ENCODE measurements around the gene FRMD4A. TPM values are rescaled to one million over a fixed set of nuclear protein-coding genes. Genes with fewer than 3 reads are reported as not detected.

The FRMD4A gene
- total and polyA plus RNA-seq, 2 of the 4 experiments (the other 2 are of a cell fraction) = 30.3 to 68.8 TPM

DNA sequence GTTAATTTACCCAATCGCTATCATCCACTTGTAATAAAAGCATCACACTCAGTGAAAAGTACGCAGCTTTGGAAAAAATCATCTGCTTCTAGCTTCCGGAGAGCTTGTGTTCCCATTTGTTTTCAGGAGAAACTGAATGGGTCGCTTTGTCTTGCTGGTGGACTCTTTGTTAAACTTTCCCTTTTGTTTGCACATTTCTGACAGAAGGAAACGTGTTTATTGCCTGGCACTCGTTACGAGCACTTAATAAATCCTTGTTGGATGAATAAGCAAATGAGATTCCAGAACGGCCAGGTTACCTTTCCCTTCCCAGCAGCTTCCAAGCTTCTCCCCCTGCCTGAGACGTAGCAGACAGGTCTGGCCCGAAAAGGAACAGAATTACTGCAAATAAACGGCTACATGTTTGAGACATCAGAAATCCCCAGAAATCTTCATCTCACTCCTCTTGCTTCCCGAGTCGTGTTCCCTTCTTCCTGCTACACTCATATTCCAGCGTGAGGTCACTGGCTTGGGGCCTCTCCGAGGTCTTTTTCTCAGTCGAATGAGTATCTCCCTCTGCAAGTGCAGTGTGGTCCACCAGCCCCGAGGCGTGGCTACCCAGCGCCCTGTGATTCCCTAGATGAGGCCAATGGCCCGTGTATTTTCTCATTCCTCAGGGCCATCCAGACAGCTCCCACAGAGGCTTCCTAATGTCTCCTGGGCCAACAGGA, 167.2 kb downstream of the FRMD4A start:
- dilution Hi-C loops (cut with HindIII; ENCODE audit: low sequenced_read_pairs, unreplicated experiment) (no loop called here), in situ Hi-C loops (cut with MboI; ENCODE audit: low sequenced_read_pairs) (no loop called here)

More for the DNA sequence above, 167.2 kb downstream of the FRMD4A start:
- 61% methylated on average over 5 of the region's 20 CpGs; no CpG with 5 or more reads in 1 of the 2 experiments for WGBS, 2 experiments (ENCODE audit: extremely low coverage in 2 of 2, insufficient read length in 1 of 2)
- no peaks in the 10 kb centered on the region; the same call in 1 of the 2 replicates for H3K4me1 ChIP-seq (ENCODE audit: control insufficient read depth, insufficient read depth, low read length)
- H3K4me2 ChIP-seq (ENCODE audit: low read depth, low read length) = peak overlapping the region; percentile 43; the same call in 1 of the 2 replicates
- no peak overlapping the region for H3K9ac ChIP-seq (ENCODE audit: low read depth, low read length)
- H2AFZ ChIP-seq (replicated peaks; ENCODE audit: low read length, poor library complexity) = no peak overlapping the region
- no peak overlapping the region for H3K23ac ChIP-seq (ENCODE audit: low read depth, low read length)
- no peak overlapping the region for H4K91ac ChIP-seq (ENCODE audit: insufficient read depth, low read depth, low read length)
- H3K9me1 ChIP-seq (ENCODE audit: insufficient read depth, low read length) = no peaks in the 10 kb centered on the region
- no peaks in the 10 kb centered on the region for H3K79me1 ChIP-seq (ENCODE audit: low read depth in 1 of 2, low read length in 2 of 2)
- H3K18ac ChIP-seq (ENCODE audit: low read depth, low read length) = no peak overlapping the region
- no peak overlapping the region for H2AK5ac ChIP-seq (ENCODE audit: low read depth, low read length)
- ChIA-PET POLR2A (ENCODE audit: unreplicated experiment) (no interaction called here), CTCF (no interaction called here)
- no peak for ATAC-seq (ENCODE audit: low read depth)
- no peak overlapping the region for H3K27ac ChIP-seq (ENCODE audit: insufficient read depth, low read length)
- H3K4ac ChIP-seq (ENCODE audit: low read depth, low read length) = no peak overlapping the region
- DNase-seq = no peak
- intact Hi-C loops (cut with micrococcal nuclease) = no loop called here
- H3K36me3 ChIP-seq (ENCODE audit: control insufficient read depth, insufficient read depth, low read length) = no peaks in the 10 kb centered on the region
- TF ChIP-seq CEBPB (IDR thresholded peaks at IDR 0.05; ENCODE audit: low read depth, low read length) (no peak), FOS (IDR thresholded peaks at IDR 0.05; ENCODE audit: low read depth, low read length) (no peak), BHLHE40 (IDR thresholded peaks at IDR 0.05; ENCODE audit: low read depth, low read length) (no peak), MAFK (IDR thresholded peaks at IDR 0.05; ENCODE audit: low read depth, low read length) (no peak), RAD21 (IDR thresholded peaks at IDR 0.05; ENCODE audit: low read length) (no peak)
- TF ChIP-seq, protein P1, sequence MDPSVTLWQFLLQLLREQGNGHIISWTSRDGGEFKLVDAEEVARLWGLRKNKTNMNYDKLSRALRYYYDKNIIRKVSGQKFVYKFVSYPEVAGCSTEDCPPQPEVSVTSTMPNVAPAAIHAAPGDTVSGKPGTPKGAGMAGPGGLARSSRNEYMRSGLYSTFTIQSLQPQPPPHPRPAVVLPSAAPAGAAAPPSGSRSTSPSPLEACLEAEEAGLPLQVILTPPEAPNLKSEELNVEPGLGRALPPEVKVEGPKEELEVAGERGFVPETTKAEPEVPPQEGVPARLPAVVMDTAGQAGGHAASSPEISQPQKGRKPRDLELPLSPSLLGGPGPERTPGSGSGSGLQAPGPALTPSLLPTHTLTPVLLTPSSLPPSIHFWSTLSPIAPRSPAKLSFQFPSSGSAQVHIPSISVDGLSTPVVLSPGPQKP (IDR thresholded peaks at IDR 0.05; ENCODE audit: borderline replicate concordance, low read depth, low read length) = no peak
- no peak overlapping the region for H2BK5ac ChIP-seq (ENCODE audit: low read depth, low read length, poor library complexity, severe bottlenecking)
- H3K27me3 ChIP-seq (ENCODE audit: control insufficient read depth, insufficient read depth, low read length) = peaks cover 40% of the 10 kb centered on the region
- no peak overlapping the region for H2BK20ac ChIP-seq (ENCODE audit: low read depth, low read length)
- no peaks in the 10 kb centered on the region for H4K20me1 ChIP-seq (ENCODE audit: insufficient read depth, low read length)
- H4K8ac ChIP-seq (ENCODE audit: low read depth in 2 of 2, low read length in 2 of 2) = no peak overlapping the region
- no peak overlapping the region for H2BK120ac ChIP-seq (ENCODE audit: low read depth, low read length)
- H4K5ac ChIP-seq (ENCODE audit: low read depth, low read length) = no peak overlapping the region
- no TSS peak for BruUV-seq (replicated peaks)
- H2AK9ac ChIP-seq (replicated peaks; ENCODE audit: low read depth, low read length, poor library complexity) = no peak overlapping the region
- H2BK15ac ChIP-seq (ENCODE audit: low read depth, low read length) = no peak overlapping the region
- H3K4me3 ChIP-seq (ENCODE audit: insufficient read depth, low read depth, low read length) = no peak overlapping the region
- peaks cover 4% of the 10 kb centered on the region; the same call in 1 of the 2 replicates for H3K9me3 ChIP-seq (ENCODE audit: control insufficient read depth, insufficient read depth, low read length)
- H3K14ac ChIP-seq (replicated peaks; ENCODE audit: low read depth, low read length) = no peak overlapping the region
- no peak overlapping the region for H3K56ac ChIP-seq (ENCODE audit: extremely low read depth, insufficient read depth, low read length)

Data from IMR-90 (cell line).